ENCODE data around the gene EPC2.

- TF ChIP-seq ZNF274 (IDR thresholded peaks at IDR 0.05; ENCODE audit: insufficient read depth, insufficient read length) (no peak), RFX5 (IDR thresholded peaks at IDR 0.05; ENCODE audit: low read depth, low read length) (no peak), POLR2A (IDR thresholded peaks at IDR 0.05; ENCODE audit: low read depth, low read length) (no peak), BCL3 (IDR thresholded peaks at IDR 0.05; ENCODE audit: borderline replicate concordance, insufficient read depth, low read depth, low read length, poor library complexity, severe bottlenecking) (no peak), EGR1 (IDR thresholded peaks at IDR 0.05; ENCODE audit: borderline replicate concordance in 1 of 2, low read depth in 2 of 2, low read length in 2 of 2) (no peak), SPI1 (IDR thresholded peaks at IDR 0.05; ENCODE audit: borderline replicate concordance, insufficient read depth, low read depth, low read length) (no peak), YY1 (IDR thresholded peaks at IDR 0.05; ENCODE audit: low read depth, low read length) (no peak), SP1 (IDR thresholded peaks at IDR 0.05; ENCODE audit: low read depth, low read length) (no peak), RCOR1 (conservative IDR thresholded peaks at IDR 0.05; ENCODE audit: low read depth, low read length) (no peak), TBL1XR1 (IDR thresholded peaks at IDR 0.05; ENCODE audit: low read depth, low read length) (no peak), KDM1A (IDR thresholded peaks at IDR 0.05; ENCODE audit: borderline replicate concordance) (no peak), CREB1 (IDR thresholded peaks at IDR 0.05; ENCODE audit: low read depth) (no peak)
- TF ChIP-seq, protein P1, sequence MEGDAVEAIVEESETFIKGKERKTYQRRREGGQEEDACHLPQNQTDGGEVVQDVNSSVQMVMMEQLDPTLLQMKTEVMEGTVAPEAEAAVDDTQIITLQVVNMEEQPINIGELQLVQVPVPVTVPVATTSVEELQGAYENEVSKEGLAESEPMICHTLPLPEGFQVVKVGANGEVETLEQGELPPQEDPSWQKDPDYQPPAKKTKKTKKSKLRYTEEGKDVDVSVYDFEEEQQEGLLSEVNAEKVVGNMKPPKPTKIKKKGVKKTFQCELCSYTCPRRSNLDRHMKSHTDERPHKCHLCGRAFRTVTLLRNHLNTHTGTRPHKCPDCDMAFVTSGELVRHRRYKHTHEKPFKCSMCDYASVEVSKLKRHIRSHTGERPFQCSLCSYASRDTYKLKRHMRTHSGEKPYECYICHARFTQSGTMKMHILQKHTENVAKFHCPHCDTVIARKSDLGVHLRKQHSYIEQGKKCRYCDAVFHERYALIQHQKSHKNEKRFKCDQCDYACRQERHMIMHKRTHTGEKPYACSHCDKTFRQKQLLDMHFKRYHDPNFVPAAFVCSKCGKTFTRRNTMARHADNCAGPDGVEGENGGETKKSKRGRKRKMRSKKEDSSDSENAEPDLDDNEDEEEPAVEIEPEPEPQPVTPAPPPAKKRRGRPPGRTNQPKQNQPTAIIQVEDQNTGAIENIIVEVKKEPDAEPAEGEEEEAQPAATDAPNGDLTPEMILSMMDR (IDR thresholded peaks at IDR 0.05 in 2 of 3, conservative IDR thresholded peaks at IDR 0.05 in 1 of 3; ENCODE audit: control insufficient read depth in 2 of 3, extremely low read depth in 1 of 3, insufficient read depth in 1 of 3, low read depth in 3 of 3, low read length in 3 of 3), result no peak
- TF ChIP-seq, protein P2, sequence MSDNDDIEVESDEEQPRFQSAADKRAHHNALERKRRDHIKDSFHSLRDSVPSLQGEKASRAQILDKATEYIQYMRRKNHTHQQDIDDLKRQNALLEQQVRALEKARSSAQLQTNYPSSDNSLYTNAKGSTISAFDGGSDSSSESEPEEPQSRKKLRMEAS (IDR thresholded peaks at IDR 0.05; ENCODE audit: low read depth, low read length), result no peak
These were observed 100.8 kb downstream of the EPC2 start for GRCh38 chr2:148745151-148745851.
